ENCODE results near the gene UBE2S.

UBE2S gene

DNA sequence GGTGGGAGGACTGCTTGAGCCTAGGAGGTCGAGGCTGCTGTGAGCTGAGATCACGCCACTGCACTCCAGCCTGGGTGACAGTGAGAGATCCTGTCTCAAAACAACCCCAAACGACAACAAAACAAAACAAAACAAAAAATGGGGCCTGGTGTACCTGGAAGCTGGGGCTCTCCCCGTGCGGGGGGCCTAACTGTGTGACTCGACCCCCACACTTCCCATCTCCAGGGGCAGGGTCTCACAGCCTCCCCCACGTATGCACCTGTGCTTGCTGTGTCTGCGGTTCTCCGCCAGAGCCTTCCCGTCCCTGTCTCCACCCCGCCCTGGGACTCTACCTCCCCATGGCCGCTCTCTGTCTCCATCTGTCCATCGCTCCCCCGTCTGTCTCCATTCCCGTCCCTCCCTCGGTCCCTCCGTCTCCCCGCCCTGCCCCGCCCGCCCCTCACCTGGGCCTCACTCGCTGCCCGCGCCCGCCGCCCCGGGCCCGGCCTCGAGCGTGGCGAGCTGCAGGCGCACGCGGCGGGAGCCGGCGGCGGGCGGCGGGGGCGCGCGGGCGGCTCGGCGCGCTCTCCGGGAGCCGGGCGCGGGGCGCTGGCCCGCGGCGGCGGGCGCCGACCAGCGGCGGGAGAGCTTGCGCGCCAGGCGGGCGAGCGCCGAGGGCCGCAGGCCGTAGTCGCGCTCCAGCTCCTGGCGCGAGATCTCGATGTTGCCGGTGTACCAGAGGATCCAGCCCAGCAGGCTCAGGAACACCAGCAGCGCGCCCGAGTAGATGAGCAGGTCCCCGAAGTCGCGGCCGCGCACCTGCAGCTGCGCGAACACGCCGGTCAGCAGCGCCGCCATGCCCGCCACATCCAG lies 24.1 kb downstream of the UBE2S start:
- DNase-seq (ENCODE audit: low read depth) = no peak

DNA sequence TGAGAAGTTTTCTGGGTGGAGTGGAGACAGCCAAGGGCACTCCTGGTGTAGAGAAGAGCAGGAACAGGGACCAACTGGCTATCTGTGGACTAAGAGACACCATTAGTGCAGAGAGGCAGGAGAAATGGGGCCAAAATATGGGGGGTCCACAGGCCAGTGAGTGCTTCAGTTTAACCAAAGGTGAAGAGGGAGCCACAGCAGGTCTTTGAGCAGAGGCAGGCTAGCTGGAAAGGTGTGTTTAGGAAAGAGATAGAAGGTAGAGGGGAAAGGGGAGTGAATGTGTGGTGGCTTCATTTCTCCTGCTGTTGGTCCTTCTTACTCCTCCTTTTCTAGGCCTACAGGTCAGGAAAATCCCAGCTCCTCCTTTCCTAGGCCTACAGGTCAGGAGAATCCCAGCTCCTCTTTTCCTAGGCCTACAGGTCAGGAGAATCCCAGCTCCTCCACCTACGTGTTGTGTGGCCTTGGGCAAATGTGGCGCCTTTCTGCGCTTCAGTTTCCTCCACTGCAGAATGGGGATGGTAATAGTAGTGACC lies 25.0 kb downstream of the UBE2S start:
- DNase-seq (ENCODE audit: low read depth) = no peak

DNA sequence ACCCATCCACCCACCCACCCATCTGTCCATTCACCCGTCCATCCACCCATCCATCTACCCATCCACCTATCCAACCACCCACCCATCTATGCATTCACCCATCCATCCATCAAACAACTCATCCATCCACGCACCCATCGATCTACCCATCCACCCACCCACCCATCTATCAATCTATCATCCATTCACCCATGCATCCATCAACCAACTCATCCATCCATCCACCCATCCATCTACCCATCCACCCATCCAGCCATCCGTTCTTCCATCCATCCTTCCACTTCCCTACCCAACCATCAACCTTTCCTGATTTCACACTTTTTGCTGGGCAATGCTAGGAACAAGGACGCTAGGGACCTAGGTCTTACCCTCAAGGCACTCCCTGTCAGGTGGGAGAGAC lies 25.6 kb downstream of the UBE2S start:
- DNase-seq (ENCODE audit: low read depth) = no peak

DNA sequence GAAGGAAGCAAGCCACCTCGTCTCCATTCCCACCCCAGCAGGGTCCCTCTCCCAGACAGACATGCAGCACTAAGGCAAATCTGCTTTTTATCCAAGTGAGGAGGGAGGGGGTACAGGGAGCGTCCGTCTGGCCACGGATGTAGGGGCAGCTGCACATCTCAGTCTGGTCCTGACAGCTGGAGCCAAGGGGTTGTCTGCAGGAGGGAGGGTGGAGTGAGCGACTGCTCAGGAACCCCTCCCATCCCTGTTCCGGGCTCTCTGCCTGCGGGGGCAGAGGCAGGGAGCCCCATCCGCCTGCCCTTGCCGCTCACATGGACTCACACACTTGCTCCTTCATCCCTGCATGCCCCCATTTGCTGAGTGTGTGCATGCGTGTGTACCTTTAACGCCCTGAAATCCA lies 28.4 kb downstream of the UBE2S start:
- DNase-seq (ENCODE audit: low read depth) = no peak

DNA sequence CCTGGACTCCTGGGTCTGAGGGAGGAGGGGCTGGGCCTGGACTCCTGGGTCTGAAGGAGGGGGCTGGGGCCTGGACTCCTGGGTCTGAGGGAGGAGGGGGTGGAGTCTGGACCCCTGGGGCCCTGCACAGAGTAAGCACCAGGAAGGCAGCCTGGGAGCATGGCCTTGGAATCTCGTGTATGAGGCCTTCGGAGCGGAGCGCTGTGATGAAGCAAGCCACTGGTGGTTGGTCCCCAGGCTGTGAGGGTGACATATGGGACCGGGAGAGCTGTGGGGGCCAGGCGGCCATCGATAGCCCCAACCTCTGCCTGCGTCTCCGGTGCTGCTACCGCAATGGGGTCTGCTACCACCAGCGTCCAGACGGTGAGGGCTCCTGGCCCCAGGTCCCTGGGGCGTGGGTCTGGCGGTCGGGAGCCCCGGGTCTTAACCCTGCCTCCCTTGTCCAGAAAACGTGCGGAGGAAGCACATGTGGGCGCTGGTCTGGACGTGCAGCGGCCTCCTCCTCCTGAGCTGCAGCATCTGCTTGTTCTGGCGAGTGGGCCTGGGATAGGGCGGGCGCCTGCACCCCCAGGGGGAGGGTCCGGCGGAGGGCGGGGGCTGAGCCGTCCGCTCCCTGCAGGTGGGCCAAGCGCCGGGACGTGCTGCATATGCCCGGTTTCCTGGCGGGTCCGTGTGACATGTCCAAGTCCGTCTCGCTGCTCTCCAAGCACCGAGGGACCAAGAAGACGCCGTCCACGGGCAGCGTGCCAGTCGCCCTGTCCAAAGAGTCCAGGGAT lies 30.0 kb downstream of the UBE2S start:
- no peak for DNase-seq (ENCODE audit: low read depth)

DNA sequence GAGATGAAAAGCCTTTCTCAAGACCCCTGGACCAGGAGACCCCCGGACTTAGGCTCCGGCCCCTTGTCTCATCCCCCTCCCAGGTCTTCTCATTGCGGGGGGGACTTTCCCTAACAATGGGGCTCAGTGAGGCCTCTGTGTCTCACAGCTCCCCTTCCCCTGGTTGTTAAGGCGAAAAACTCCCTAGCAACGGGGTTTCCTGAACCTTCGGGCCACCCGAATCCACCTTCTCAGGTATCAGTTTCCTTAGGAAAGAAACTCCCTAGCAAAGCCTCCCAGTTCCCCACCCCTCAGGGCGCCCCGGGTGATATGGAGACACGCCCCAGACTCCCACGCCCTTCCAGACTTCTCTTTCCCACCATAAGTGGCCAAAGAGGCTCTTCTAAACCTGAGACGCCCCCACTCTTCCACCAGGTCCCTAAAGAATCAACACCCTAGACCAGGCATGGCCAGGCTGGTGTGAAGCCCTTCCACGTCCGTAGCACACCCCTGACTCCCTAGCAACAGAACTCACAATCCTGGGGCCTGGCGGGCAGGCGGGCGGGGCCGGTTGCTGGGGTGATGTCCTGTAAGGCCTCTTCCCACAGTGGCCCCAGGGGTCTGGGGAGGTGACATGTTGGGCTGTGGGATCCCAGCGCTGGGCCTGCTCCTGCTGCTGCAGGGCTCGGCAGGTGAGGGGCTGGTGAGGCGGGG lies 31.2 kb downstream of the UBE2S start, which contains the start of gene TMEM190:
Gene TMEM190, plus strand, starts transcription at position 586 of the 693 bp plus-strand sequence. Its CDS starts 28 bp downstream, at position 614.
- DNase-seq (ENCODE audit: low read depth) = no peak

DNA sequence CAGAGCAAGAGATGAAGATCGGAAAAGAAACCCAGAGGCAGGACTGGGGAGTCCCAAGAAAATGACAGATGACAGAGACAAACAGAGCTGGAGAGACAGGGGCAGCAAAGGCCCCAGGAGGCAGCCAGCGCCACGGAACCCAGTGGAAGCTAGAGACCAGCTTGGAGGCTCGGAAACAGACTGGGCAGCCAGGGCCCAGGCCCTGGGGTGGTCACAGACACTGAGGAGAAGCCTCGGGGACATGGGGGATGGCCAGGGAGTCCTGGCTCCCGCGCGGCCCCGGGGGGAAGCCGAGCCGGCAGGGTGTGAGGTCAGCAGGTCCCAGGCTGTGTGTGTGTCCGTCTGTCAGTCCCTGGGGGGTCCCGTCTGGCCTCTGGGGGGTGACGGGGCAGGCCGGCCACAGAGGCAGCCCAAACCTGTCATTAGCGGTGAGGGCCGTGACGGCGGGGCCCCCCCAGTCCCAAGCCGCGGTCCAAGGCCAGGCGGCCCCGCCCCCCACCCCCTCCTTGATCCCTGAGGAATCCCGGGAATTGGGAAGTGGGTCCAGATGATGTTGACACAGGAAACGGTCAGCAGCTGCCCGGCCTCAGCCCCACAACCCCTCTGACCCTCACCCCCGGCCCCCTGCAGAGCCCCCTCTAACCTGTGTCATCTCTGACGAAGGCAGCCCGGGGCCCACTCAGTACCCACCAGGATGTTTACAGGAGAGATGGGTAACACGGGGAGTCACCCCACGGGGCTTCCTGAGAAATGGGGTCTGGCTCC lies 33.4 kb downstream of the UBE2S start:
- peak; percentile 57 for DNase-seq (ENCODE audit: low read depth)

DNA sequence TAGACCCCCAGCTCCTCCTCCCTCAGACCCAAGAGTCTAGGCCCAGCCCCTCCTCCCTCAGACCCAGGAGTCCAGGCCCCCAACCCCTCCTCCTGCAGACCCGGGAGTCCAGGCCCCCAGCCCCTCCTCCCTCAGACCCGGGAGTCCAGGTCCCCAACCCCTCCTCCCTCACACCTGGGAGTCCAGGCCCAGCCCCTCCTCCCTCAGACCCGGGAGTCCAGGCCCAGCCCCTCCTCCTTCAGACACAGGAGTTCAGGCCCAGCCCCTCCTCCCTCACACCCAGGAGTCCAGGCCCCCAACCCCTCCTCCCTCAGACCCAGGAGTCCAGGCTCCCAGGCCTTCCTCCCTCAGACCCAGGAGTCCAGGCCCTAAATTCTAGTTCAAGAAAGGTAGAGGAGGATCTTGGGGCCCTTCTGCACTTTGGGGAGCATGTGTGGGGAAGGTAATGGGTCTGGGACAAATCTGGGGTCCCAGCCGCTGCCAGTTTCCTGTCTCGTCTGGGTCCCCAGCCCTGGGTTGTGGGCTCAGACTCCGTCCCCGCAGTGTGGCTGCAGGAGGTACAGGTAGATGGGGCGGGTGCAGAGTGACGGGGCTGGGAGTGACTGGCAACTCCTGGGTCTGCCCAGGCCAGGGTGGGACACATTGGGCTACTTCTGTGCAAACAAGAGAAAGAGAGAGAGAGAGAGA lies 34.1 kb downstream of the UBE2S start:
- no peak for DNase-seq (ENCODE audit: low read depth)

DNA sequence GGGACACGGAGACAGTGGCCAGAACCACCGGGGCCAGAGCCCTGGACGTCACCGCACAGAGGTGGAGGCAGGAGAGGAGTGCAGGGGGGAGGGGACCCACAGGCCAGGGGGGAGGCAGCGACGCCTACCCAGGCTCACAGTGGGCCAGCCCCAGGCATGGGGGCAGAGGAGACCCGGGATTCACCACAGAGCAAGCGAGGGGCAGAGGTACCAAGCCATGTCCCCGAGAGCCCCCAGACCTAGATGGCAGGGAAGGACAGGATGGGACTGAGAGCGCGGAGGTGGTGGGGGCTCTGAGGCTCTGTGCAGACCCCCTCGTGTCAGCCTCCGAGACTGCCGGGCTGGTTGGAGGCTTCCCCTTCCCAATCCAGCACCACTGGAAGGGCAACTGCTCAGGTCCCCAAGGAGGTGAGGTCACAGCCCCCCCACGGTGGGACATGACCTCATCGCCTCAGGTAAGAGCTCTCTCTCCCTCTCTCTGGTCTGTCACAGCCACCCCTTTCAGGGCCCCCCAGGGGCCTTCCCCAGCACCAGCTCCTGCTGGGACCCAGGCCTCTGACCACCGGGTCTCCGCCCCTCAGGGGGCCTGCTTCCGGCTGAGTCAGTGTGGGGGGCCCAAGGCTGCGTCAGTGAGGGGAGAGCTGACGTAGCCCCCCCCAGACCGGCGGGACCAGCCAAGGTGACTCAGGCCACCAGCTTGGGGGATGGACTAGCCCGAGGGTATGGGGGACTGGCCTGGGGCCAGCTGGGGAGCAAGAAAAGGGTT lies 35.1 kb downstream of the UBE2S start:
- DNase-seq (ENCODE audit: low read depth) = no peak

DNA sequence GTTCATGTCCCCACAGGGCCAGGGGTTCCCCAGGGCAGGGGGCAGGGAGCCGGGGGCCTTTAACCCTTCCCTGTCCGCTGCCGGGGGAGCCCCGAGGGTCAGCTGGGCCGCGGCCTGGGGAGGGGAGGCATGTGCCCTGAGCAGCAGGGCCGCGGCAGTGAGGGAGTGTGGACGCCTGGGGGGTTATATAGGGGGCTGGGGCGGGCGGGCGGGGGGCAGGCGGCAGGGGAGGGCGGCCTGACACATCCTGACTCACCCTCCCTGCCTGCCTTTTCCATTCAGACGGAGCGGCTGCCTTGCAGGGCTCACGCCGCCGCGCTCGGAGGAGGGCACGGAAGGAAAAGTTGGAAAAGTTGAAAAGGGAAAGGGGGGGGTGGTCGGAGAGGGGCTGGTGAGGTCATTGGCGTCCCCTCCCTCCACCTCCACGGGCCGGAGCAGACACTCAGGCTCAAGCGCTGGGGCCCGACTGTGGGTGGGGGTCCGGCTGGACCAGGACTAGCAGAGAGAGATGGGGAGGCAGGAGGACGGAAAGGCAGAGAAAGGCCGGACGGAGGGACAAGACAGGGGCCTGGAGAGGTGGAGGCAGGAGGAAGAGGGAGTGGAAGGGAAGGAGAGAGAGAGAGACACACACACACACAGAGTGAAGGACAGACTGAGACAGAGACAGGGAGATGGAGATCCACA lies 37.1 kb downstream of the UBE2S start, which contains the start of gene IL11:
Gene IL11, minus strand, starts transcription at position 159 of the 684 bp plus-strand sequence. Its CDS starts 153 bp downstream, at position 6.
- DNase-seq (ENCODE audit: low read depth) = no peak

DNA sequence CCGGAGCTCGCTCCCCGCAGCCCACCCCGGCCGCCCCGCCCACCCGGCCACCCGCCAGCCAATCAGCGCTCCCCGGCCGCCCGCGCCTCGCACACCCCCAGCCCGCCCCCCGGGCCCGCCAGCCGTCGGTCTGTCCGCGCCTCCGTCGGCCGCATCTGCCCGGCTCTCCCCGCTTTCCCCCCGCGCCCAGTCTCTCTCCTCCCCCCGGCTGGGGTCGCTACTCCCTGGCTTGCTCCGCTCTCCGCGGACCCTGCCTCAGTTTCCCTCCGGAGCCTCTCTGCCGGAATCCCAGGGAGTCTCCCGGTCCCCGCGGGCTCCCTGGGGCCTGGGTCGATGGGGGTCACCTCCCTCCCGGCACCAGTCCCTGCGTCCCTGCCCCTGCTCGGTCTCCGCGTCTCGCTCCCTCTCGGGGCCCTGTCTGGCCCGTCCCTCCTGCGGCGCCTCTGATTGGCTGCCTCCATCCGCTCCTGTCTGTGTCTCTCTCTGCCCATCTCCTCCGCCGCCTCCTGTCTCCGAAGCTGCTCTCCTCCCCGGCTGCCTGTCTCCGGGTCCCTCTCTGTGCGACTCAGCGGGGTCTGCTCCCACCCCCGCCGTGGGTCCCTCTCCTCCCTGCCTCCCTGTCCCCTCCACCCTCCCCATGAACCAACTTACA lies 37.8 kb downstream of the UBE2S start:
- no peak for DNase-seq (ENCODE audit: low read depth)

DNA sequence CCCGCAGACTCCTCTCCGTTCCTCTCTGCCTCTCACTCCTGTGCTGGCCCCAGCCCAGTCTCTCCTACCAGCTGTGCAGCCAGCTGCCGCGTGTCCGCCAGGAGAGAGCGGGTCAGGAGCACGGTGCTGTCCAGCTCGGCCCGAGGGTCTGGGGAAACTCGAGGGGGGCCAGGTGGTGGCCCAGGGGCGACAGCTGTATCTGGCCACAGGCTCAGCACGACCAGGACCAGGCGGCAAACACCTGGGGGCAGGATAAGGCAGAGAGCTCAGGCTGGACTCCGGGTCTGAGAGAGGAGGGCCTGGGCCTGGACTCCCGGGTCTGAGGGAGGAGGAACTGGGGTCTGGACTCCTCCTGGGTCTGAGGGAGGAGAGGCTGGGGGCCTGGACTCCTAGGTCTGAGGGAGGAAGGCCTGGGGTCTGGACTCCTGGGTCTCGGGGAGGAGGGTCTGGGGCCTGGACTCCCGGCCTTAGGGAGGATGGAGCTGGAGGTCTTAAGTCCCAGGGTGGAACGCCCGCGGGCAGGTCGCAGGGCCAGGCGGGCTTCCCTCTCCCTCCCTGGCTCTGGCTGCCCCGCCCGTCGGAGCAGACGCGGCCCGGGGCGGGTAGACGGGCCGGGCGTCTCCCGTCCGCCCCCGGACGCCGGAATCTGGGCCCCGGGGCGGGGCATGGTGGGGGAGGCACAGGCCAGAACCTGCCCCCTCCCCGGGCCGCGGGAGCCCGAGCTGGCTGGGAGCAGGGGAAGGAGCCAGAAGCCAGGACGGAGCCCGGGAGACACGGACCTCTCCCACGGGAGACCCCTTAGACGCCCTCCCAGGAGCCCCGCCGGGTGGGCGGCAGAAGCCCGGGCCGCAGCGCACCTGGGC lies 38.7 kb downstream of the UBE2S start:
- no peak for DNase-seq (ENCODE audit: low read depth)

DNA sequence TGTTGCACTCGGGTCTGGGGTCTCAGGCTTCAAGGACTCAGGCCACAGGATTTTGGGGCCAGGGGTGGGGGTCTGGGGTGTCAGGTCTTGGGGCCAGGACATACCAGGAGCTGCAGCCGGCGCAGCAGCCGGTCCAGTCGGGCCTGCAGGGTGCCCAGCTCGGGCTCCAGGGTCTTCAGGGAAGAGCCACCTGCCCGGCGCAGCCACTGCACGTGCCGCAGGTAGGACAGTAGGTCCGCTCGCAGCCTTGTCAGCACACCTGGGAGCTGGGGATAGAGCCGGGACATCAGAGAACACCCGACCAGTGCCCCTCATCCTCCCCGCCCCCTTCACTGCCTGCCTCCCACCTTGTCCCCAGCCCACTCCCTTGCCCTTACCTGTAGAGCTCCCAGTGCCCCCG lies 39.5 kb downstream of the UBE2S start:
- DNase-seq (ENCODE audit: low read depth) = no peak

DNA sequence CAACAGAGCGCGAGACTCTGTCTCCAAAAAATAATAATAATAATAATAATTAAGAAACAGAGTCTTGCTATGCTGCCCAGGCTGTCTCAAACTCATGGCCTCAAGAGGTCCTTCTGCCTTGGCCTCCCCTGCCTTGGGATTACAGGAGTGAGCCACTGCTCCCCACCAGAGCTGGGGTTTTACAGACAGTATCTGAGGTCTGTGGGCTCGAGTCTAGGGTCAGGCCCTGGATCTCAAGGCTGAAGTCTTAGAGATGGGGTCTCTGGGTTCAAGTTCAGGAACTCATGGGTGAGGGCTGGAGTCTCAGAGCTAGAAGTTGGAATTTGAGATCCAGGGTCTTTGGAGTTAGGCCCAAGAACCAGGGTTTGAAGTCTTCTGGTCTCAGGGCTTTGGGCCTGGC lies 40.8 kb downstream of the UBE2S start:
- no peak for DNase-seq (ENCODE audit: low read depth)

DNA sequence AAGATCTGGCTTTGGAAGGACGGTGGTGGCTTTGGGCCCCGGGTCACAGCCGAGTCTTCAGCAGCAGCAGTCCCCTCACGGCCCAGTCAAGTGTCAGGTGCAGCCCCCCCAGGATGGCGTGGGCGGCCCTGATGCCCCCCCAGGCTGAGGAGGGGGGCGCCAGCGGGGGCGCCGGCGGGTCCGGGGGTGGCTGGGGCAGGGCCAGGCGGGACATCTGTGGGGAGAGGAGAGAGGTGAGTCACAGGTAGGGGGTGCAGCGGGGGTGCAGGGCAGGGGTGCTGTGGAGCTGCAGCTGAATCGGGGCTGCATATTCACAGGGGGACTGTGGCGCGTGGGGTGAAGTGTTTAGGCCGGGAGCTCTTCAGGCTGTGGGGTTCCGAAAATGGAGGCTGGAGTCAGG lies 41.6 kb downstream of the UBE2S start:
- DNase-seq (ENCODE audit: low read depth) = no peak

DNA sequence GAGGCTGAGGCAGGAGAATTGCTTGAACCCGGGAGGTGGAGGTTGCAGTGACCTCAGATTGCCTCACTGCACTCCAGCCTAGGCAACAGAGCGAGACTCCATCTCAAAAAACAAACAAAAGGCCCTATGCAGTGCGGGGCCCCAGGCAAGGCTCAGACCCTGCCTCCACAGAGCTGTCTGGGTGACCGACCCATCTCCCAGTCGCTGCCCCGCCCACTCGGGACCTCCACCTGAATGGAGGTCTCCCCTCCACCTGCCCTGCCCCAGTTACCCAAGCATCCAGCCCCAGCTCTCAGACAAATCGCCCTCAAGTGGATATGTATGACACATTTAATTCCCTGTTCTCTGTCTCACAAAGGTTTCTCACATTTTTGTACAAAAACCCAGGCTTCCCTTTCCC lies 42.3 kb downstream of the UBE2S start:
- no peak for DNase-seq (ENCODE audit: low read depth)

DNA sequence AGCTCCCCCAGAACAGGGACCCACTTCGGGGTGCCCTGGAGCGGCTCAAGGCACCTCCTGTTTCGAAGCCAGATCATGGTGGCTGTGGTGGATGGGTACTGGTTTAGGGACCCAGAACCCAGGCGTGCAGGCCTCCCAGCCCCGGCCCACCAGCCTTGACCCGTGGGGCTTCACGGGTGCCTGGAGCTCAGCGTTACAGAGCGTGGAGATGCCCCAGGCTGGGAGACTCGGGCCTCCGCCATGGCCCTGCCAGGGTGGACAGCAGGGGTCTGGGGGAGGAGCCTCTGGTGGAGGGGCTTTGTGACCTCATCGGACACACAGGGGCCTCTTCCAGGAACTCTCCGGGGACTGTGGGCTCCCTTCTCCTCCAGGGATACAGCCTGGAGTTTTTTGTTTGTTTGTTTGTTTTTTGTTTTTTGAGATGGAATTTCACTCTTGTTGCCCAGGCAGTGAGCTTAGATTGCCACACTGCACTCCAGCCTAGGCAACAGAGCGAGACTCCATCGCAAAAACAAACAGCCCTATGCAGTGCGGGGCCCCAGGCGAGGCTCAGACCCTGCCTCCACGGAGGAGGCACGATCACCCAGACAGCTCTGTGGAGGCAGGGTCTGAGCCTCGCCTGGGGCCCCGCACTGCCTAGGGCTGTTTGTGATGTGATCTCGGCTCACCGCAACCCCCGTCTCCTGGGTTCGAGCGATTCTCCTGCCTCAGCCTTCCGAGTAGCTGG lies 44.4 kb downstream of the UBE2S start, which contains the start of gene GARIN5B:
Gene GARIN5B, minus strand, starts transcription at position 271 of the 727 bp plus-strand sequence. Its CDS starts 194 bp downstream, at position 77.
- DNase-seq (ENCODE audit: low read depth) = no peak

Data from HS-27A (cell line).